HG03095 (cell line): Measurements from ENCODE around the gene CBFA2T3.

Experiments
- ATAC-seq: cut with Tn5 transposase; IDR thresholded peaks from one replicate; pipeline ENCODE4 v1.9.1; 2021; ENCODE audit warnings: moderate library complexity; ENCODE audit not compliant: unreplicated experiment

CBFA2T3 gene

GRCh38 chr16:88844419-88845036, 132.5 kb downstream of the CBFA2T3 start:
- ATAC-seq, result no peak

GRCh38 chr16:88843256-88843655, 133.8 kb downstream of the CBFA2T3 start:
- no peak for ATAC-seq

GRCh38 chr16:88842806-88843205, 134.2 kb downstream of the CBFA2T3 start:
- no peak for ATAC-seq

- no peak for ATAC-seq
Measured at GRCh38 chr16:88842308-88842756, 134.7 kb downstream of the CBFA2T3 start.

- no peak for ATAC-seq
Measured at GRCh38 chr16:88841521-88842307, 135.3 kb downstream of the CBFA2T3 start.

DNA sequence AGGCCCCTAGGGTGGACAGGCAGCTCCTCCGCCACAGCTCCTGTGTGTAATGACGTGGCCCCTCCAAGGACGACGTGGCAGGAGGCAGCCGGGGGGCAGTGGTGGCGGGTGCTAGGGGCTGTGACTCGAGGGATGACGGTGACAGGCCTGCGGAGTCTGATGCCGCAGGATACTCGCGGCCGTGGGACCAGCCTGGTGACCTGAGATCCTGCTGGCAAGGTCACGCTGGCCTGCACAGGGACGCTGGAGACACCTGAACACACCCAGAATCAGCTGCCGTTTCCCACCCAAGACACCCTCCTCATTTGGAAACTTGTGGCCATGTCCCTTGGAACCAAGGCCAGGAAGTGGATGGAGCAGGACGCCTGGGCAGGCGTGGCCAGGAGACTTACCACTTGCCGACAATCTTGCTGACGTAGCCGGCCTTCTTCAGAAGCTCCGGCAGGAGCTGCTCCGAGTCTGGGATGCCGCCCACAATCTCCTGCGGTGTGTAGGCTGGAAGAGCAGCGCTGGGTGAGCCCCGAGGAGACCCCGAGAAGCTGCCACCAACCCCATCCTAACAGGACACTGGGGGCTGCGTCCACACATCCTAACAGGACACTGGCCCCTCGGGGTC, 136.3 kb downstream of the CBFA2T3 start:
- ATAC-seq, result no peak

- ATAC-seq, result no peak
Measured at GRCh38 chr16:88839745-88840599, 137.0 kb downstream of the CBFA2T3 start.

- no peak for ATAC-seq
Measured at GRCh38 chr16:88839026-88839529, 137.9 kb downstream of the CBFA2T3 start.

DNA sequence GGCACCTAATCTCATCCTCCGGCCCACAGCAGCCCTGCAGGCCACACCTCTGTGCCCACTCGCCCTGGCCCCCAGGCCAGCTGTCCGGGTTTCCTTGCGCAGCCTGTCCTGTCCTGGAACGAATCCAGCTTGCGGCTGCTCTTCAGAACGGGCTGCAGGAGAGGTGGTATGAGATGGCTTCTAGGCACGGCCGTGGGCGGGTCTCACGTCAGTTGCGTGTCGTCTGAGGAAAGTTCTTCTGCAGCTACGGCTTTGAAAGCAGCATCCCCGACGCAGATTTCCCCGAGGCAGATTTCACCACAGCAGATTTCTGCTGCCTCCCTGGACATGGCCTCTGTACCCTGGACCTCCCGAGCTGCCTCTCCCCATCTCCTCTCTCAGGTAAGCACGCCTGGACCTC, 138.4 kb downstream of the CBFA2T3 start:
- ATAC-seq, result no peak

- no peak for ATAC-seq
Measured at GRCh38 chr16:88837806-88838205, 139.2 kb downstream of the CBFA2T3 start.

- no peak for ATAC-seq
Measured at GRCh38 chr16:88836791-88837190, 140.2 kb downstream of the CBFA2T3 start.

GRCh38 chr16:88835818-88836217, 141.2 kb downstream of the CBFA2T3 start:
- ATAC-seq, result no peak

DNA sequence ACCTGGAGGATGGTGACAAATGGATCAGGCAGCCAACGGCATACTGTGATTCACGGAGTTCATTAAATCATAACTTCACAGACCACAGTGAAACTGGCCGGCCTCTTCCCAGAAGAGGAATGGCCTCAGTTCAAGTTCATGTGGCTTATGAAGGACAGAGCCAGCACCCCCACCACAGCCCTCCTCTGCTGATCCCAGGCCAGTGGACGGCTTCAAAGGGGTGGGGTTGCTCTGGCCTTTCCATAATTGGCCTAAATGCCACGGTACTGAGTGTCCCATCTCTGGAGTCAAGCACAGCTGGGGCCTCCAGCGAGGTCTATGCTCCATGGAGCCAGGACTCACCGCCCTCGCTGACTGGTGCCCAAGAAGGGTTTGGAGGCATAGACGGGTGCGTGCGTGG, 141.6 kb downstream of the CBFA2T3 start:
- no peak for ATAC-seq

DNA sequence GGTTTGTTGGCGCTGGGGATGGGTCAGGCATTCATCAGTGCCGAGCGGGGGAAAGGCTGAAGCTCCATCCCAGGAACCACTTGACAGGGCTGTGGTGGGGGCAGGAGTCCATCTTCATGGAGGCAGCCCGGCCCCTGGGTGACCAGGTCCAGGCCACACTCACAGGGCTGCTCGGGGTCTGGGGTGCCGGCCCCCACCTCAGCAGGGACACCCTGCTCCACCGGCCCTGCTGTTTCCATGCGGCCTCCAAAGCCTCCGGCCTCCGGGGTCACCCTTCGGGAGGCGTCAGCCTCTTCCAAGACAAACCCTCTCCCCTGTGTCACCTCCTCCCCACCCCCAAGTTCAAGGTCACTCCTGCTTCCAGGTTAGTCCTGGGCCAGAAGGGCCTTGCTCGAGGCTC, 142.3 kb downstream of the CBFA2T3 start:
- no peak for ATAC-seq

DNA sequence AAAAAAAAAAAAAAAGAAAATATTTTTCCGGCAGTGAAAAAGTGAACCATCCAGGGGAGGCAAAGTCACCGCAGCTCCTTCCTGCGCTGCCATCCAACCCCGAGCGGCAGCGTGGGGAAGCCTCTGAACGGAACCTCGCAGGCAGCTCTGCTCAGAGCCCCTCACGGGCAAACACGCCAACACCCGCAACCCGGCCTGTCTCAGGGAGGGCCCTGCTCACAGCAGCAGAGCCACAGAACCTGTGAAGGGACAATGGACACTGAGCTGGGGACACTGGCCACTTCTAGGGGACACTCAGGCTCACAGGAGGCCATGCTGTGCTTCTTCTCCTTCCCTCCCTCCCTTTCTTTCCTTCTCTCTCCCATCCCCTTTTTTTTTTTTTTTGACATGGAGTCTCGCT, 143.9 kb downstream of the CBFA2T3 start:
- ATAC-seq, result no peak

DNA sequence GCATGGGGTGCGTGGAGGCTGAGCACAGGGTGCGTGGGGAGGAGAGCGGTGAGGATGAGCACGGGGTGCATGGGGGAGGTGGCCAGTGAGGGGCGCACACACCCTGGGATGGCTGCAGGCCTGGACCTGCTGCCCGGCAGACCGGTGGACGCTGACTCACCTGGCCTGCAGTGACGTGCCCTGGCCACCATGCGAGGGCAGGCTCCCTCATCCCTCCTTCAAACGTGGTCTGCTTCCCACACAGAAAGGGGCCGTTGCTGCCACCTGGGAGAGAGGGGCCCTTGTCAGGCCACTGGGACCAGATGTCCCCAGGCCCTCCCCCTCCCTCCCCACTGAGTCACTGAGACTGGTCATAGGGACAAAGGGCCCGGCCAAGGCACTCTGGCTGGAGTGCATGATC, 145.2 kb downstream of the CBFA2T3 start:
- ATAC-seq, result no peak

DNA sequence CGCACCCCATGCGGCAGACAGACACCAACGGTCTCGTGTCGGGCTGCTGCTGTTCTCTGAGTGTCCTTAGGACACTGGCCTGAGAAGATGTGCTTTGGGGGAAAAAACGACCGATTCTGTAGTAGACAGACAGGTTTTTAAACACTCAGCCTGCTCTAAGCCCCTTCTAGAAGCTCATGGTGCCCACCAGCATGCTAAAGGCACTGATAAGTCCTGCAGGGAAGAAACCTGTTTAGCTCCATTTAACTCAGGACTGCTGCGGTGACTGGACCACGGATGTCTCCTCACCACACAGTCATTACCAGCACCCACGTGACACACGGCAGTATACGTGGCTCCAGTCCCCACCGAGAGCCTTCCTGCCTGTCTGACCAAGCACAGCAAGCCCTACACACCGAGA, 146.2 kb downstream of the CBFA2T3 start:
- ATAC-seq, result no peak

- no peak for ATAC-seq
Measured at GRCh38 chr16:88830258-88830657, 146.7 kb downstream of the CBFA2T3 start.

DNA sequence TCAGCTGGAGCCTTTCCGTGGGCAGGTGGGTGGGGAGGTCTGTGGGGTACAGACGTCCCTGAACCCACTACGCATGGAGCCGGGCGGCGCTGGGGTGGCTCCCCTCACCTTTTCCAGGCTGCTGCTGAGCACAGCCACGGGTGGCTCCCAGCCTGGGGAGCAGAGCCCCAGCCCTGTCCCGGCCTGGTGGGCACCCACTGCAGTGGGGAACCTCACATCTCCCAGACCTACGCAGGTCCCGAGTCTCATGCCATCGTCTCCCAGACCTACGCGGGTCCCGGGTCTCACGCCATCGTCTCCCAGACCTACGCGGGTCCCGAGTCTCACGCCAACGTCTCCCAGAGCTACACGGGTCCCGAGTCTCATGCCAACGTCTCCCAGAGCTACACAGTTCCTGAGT, 148.3 kb downstream of the CBFA2T3 start:
- no peak for ATAC-seq

GRCh38 chr16:88827727-88828126, 149.3 kb downstream of the CBFA2T3 start:
- ATAC-seq, result no peak
